MM.1S (cell line): ENCODE measurements around the gene ATG3.

Experiments used
- DNase-seq: peaks from one replicate; pipeline ENCODE4 v3.0.0-alpha.2; 2015
- H2AFZ ChIP-seq: fragments of 300-600 bp; sonication (generic); 2 replicates; pipeline ENCODE4 v1.6.0; 2016; ENCODE audit warnings: antibody characterized with exemption, low read length
- H3F3A ChIP-seq: fragments of 300-600 bp; sonication (generic); 2 replicates; pipeline ENCODE4 v1.6.1; 2016; ENCODE audit warnings: mild to moderate bottlenecking, antibody characterized with exemption, low read length, moderate library complexity, mixed read lengths; ENCODE audit not compliant: insufficient read depth
- H3K27ac ChIP-seq: fragments of 300-600 bp; sonication (generic); 2 replicates; pipeline ENCODE4 v1.5.1; 2016; ENCODE audit warnings: mild to moderate bottlenecking, low read length
- H3K27me3 ChIP-seq: fragments of 300-600 bp; sonication (generic); replicated peaks from 2 replicates; pipeline ENCODE4 v1.6.0; 2016; ENCODE audit warnings: low read length; ENCODE audit not compliant: insufficient read depth
- H3K36me3 ChIP-seq: fragments of 300-600 bp; sonication (generic); replicated peaks from 2 replicates; pipeline ENCODE4 v1.6.1; 2016; ENCODE audit warnings: mild to moderate bottlenecking, low read length, mixed read lengths; ENCODE audit not compliant: insufficient read depth
- H3K4me1 ChIP-seq: fragments of 300-600 bp; sonication (generic); 2 replicates; pipeline ENCODE4 v1.6.1; 2016; ENCODE audit warnings: low read length, mixed read lengths
- H3K4me2 ChIP-seq: fragments of 300-600 bp; sonication (generic); 2 replicates; pipeline ENCODE4 v1.6.0; 2016; ENCODE audit warnings: low read depth, low read length
- H3K4me3 ChIP-seq: fragments of 300-600 bp; sonication (generic); 2 replicates; pipeline ENCODE4 v1.5.1; 2016; ENCODE audit warnings: low read length, mixed read lengths
- H3K79me2 ChIP-seq: fragments of 300-600 bp; sonication (generic); 2 replicates; pipeline ENCODE4 v1.6.1; 2016; ENCODE audit warnings: mixed run types, low read length, mixed read lengths
- H3K9ac ChIP-seq: fragments of 300-600 bp; sonication (generic); 2 replicates; pipeline ENCODE4 v1.6.1; 2016; ENCODE audit warnings: low read length, mixed read lengths
- H3K9me2 ChIP-seq: fragments of 300-600 bp; sonication (generic); replicated peaks from 2 replicates; pipeline ENCODE4 v1.6.1; 2016; ENCODE audit warnings: mild to moderate bottlenecking, low read length, mixed read lengths; ENCODE audit not compliant: insufficient read depth
- H3K9me3 ChIP-seq: fragments of 300-600 bp; sonication (generic); replicated peaks from 2 replicates; pipeline ENCODE4 v1.6.1; 2016; ENCODE audit warnings: mild to moderate bottlenecking, low read length, mixed read lengths; ENCODE audit not compliant: insufficient read depth
- H4K20me1 ChIP-seq: fragments of 300-600 bp; sonication (generic); 2 replicates; pipeline ENCODE4 v1.6.1; 2016; ENCODE audit warnings: mild to moderate bottlenecking, low read length, moderate library complexity, mixed read lengths; ENCODE audit not compliant: insufficient read depth
- EZH2 ChIP-seq: fragments of 300-600 bp; sonication (generic); optimal IDR thresholded peaks from 2 replicates; pipeline ENCODE3; 2017; ENCODE audit warnings: low read depth, mild to moderate bottlenecking, antibody characterized with exemption, low read length, mixed read lengths
- EZH2phosphoT487 ChIP-seq: fragments of 300-600 bp; sonication (generic); IDR thresholded peaks from 2 replicates; pipeline ENCODE4 v1.6.1; 2018; ENCODE audit warnings: antibody characterized with exemption, low read length
- TF ChIP-seq, protein P1 (sequence below): fragments of 300-600 bp; sonication (generic); IDR thresholded peaks from 2 replicates; pipeline ENCODE4 v1.5.1; 2016; ENCODE audit warnings: antibody characterized with exemption, low read length, mixed read lengths

Gene ATG3

DNA sequence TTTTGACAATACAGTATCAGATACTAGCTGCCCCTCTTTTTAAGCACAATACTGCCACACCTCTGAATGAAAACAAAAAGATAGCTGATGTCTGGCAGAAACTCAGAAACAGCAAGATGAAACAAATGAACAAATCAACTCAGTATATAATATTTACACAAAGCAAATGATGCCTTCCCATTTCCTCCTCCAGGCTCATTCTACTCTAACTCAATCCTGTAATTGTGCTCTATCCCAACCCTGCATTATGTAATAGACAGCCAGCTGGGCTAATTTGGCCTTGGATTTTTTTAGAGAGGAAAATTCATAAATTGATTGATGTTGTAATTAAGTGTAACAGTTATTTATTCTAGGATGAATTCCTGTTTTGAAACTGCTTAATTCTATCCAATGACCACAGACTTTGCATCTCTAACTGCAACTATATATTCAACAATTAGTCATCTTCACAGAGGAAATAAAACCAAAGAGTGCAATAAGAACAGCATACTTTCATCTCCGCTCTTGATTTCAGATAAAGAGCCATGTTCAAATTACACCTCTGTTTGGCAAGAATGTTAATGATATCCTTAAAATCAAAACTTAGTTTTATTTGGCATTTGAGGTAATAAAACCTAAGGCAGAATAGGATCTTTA lies 6.1 kb downstream of the ATG3 start:
- Histone ChIP-seq H3K27ac (no peak overlapping the region), H4K20me1 (0 out of 2 replicates have a peak, but pooled peaks cover 3% of the 10 kb centered on the region), H3K4me1 (peaks cover 14% of the 10 kb centered on the region), H2AFZ (no peak overlapping the region), H3K9me3 (no peaks in the 10 kb centered on the region), H3K36me3 (peaks cover 2% of the 10 kb centered on the region; the same call in 1 of the 2 replicates), H3K4me3 (no peak overlapping the region), H3F3A (no peaks in the 10 kb centered on the region), H3K9me2 (no peaks in the 10 kb centered on the region), H3K4me2 (no peak overlapping the region), H3K9ac (no peak overlapping the region), H3K79me2 (peaks cover 94% of the 10 kb centered on the region), H3K27me3 (no peaks in the 10 kb centered on the region)
- TF ChIP-seq EZH2 (no peak), EZH2phosphoT487 (no peak)
- TF ChIP-seq, protein P1, sequence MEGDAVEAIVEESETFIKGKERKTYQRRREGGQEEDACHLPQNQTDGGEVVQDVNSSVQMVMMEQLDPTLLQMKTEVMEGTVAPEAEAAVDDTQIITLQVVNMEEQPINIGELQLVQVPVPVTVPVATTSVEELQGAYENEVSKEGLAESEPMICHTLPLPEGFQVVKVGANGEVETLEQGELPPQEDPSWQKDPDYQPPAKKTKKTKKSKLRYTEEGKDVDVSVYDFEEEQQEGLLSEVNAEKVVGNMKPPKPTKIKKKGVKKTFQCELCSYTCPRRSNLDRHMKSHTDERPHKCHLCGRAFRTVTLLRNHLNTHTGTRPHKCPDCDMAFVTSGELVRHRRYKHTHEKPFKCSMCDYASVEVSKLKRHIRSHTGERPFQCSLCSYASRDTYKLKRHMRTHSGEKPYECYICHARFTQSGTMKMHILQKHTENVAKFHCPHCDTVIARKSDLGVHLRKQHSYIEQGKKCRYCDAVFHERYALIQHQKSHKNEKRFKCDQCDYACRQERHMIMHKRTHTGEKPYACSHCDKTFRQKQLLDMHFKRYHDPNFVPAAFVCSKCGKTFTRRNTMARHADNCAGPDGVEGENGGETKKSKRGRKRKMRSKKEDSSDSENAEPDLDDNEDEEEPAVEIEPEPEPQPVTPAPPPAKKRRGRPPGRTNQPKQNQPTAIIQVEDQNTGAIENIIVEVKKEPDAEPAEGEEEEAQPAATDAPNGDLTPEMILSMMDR = no peak
- DNase-seq = no peak

DNA sequence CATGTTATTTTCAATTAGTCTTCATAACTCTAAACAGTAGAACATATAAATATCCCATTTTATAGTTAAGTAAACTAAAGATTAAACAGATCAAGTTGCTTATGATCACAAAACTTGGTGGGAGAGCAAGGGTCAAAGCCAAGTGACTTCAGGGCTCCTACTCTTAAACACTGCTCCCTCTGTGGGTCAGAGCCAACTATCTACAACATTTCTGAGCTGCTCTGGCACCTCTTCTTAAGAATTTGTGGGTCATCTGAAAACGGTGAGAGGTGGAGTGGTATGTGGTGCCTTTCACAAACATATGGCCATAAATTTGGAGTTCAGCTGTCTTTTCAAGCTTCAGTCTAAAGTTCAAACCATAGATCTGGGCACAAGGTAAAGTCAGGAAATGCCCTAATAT lies 10.9 kb downstream of the ATG3 start:
- no peak for DNase-seq
- H3K9ac ChIP-seq = no peak overlapping the region
- H3F3A ChIP-seq = no peaks in the 10 kb centered on the region
- H4K20me1 ChIP-seq = 0 out of 2 replicates have a peak, but pooled peaks cover 3% of the 10 kb centered on the region
- H3K4me1 ChIP-seq = no peaks in the 10 kb centered on the region
- peaks cover 16% of the 10 kb centered on the region; the same call in 1 of the 2 replicates for H3K36me3 ChIP-seq
- H3K9me3 ChIP-seq = no peaks in the 10 kb centered on the region
- no peak overlapping the region for H2AFZ ChIP-seq
- peaks cover 79% of the 10 kb centered on the region for H3K79me2 ChIP-seq
- no peaks in the 10 kb centered on the region for H3K9me2 ChIP-seq
- no peak overlapping the region for H3K4me3 ChIP-seq
- H3K27me3 ChIP-seq = no peaks in the 10 kb centered on the region
- no peak overlapping the region for H3K27ac ChIP-seq
- no peak for TF ChIP-seq EZH2
- TF ChIP-seq, protein P1 = no peak
- no peak for TF ChIP-seq EZH2phosphoT487
- no peak overlapping the region for H3K4me2 ChIP-seq

DNA sequence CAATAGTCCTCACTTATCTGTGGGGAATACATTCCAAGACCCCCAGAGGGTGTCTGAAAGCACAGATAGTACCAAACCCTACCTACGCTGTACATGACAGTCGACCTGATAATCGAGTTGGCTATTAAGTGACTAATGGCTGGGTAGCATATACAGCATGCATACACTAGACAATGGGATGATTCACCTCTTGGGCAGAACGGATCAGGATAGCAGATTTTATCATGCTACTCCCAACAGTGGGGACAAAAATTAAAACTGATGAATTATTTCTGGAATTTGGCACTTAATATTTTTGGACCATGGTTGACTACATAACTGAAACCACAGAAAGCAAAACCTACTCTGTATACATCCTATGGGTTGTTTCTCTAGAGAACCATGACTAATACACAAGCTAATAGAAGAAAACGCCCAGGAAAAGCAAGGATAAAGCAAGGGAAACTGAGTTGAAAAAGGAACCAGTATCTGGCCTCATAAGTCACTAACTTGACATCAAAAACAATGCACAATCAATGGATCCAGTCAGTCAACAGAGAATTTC lies 15.5 kb downstream of the ATG3 start:
- DNase-seq = no peak
- Histone ChIP-seq H3K9me2 (no peaks in the 10 kb centered on the region), H3K9ac (no peak overlapping the region), H3F3A (no peaks in the 10 kb centered on the region), H3K4me3 (no peak overlapping the region), H3K27ac (no peak overlapping the region), H3K9me3 (no peaks in the 10 kb centered on the region), H3K4me1 (peaks cover 3% of the 10 kb centered on the region; the same call in 1 of the 2 replicates), H4K20me1 (no peaks in the 10 kb centered on the region), H3K27me3 (no peaks in the 10 kb centered on the region), H3K79me2 (peaks cover 42% of the 10 kb centered on the region), H3K36me3 (peaks cover 18% of the 10 kb centered on the region; the same call in 1 of the 2 replicates), H2AFZ (no peak overlapping the region), H3K4me2 (no peak overlapping the region)
- TF ChIP-seq EZH2phosphoT487 = no peak
- TF ChIP-seq, protein P1 = no peak
- TF ChIP-seq EZH2 = no peak
